Left lobe of liver (tissue), 2 donors: ENCODE data around the gene DLEU7. TPM values are rescaled to one million over a fixed set of nuclear protein-coding genes. Genes with fewer than 3 reads are reported as not detected.

Experiments used
- ATAC-seq: fragments of 200-7000 bp; cut with Tn5 transposase; one replicate; pipeline ENCODE4 v1.9.1; 2020; ENCODE audit warnings: mild to moderate bottlenecking, moderate library complexity
- DNase-seq: peaks from one replicate; pipeline ENCODE4 v3.0.0-alpha.2; 2020; ENCODE audit warnings: low spot score
- total RNA-seq: library from RNA; stranded (reverse); gene quantifications from one replicate; pipeline ENCODE4 v1.2.1, GENCODE V29; 2021
- donor health status: DM: no; HTN: no; CAD: no; lungs with moderate emphysema.
- donor health status: DM: no; HTN: yes; CAD: no.

The DLEU7 gene
- total RNA-seq, 1 donor from 2014 or later, result 0.10 TPM

DNA sequence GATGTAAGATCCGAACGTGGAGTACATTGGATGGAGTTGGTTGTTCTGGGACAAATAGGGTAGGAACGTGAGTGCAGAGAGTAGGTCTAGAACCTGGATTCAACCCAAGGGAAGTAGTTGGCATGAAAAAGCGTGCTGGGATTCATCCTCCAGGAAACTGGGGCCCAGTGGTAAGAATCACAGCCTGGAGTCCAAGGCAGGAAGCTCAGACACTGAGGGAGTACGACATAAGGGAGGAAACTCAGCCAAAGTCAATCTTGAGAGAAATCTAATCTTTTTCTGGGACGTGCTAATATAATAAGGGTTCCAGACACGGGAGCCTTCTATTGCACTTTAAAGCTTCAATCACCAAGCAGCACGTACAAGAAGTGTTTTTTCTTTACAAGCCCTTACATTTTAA is 46.4 kb downstream of the DLEU7 start:
- DNase-seq (no peak), ATAC-seq (no peak)

DNA sequence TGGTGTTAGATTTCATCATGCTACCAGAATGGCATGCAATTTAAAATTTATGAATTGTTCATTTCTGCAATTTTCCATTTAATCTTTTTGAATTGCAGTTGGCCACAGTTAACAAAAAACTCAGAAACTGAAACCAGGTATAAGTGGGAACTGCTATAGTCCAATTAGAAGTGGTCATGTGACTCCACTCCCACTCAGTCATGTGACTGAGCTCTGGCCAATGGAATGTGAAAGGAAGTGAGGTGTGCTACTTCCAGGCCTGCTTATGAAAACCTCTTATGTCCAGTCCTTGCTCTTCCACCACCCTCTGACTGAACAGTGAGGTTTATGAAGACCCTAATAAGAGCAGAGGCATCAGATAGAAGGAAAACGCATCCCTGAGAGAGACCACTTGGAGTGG is 47.0 kb downstream of the DLEU7 start:
- DNase-seq (no peak), ATAC-seq (no peak)

DNA sequence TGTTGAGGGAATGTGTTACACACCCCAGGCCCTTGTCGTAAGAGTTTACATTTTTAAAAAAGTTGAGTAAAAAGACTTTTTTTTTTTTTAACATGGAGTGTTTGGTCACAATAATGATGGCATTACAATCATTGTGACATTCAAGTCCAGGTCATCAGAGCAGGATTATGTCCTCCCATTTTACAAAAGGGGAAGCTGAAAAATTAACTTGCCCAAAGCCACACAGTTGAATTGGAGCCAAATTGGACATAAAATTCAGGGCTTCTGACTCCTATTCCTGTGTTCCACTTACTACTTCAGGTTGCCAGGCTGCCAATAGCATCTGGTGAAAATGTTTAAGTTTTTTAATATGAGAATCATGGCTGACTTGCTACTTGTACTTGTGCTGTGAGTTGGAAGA is 49.3 kb downstream of the DLEU7 start:
- ATAC-seq (no peak), DNase-seq (no peak)

DNA sequence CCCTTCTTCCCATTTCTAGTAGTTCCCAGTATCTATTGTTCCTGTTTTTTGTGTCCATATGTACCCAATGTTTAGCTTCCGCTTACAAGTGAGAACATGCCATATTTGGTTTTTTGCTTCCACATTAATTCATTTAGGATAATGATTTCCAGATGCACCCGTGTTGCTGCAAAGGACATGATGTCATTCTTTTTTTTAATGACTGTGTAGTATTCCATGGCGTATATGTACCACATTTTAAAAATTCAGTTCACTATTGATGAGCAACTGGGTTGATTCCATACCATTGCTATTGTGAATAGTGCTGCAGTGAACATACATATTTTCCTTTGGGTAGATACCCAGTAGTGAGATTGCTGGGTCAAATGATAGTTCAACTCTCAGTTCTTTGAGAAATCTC is 50.5 kb downstream of the DLEU7 start:
- DNase-seq (no peak), ATAC-seq (no peak)

DNA sequence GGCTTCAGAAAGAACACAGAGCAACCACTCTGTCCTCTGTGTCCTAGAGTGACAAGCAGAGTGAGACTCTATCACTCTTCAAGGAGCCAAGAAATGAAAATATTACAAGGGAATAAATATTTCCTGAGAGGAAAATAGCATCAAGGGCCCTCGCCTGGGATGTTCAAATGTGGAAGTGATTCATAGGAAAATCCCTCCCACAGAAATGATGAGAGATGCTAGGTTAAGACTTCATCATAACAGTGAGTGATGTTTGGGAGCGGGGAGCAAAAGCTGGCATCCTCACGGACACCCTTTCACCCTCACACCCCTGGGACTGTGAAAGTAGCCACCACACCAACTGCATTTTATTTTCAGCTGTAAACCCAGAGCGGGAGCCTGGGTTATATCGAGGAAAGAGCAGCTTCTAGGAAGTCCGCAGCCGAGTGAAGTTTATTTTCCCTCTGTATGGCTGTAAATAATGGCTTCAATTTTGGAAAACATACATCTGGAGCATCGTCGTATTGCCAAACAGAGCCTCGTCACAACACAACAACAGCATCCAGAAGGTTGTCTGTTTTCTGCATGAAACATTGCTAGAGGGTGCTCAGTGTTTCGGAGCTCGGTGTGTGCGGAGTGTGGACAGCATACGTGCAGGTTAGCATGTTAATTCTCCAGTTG is 54.8 kb downstream of the DLEU7 start:
- no peak for ATAC-seq
- DNase-seq, result no peak

DNA sequence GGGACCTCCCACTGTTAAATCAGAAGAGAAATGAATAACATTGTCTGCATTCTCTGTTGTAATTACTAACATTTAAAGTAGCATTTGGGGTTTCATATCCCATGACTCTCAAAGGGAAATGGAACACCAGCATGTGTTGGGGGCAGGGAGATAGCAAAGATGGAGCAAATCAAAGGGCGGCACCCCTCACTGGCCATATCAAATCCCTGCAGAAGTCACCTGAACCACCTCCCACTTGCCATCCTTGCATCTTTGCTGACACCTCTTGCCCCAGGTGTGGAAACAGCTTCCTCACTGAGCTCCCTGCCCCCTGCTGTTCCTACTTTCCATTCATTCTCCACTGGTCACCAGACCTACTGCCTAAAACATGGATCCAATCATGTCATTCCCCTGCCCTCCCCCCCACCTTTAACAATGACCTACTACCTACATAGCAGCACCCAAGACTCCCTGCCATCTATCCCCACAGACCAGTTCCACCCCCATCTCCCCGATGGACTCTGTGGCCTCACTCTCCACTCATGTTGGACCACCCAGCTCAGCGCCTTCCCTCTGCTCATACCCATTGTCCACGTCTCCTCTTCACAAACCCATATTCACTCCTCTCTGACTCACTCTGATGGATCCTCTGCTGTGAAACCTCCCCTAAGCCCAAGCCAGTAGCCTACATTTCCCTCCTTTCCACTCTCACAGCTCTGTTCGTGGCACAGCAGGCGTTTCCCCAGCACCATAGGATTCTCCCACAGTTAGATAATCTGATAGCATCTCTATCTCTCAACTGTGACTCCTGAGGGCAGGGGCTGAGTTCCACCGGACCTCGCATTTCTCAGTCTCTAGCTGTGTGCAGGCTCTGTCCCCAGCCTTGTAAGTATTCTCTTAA is 55.9 kb downstream of the DLEU7 start:
- no peak for ATAC-seq
- no peak for DNase-seq

DNA sequence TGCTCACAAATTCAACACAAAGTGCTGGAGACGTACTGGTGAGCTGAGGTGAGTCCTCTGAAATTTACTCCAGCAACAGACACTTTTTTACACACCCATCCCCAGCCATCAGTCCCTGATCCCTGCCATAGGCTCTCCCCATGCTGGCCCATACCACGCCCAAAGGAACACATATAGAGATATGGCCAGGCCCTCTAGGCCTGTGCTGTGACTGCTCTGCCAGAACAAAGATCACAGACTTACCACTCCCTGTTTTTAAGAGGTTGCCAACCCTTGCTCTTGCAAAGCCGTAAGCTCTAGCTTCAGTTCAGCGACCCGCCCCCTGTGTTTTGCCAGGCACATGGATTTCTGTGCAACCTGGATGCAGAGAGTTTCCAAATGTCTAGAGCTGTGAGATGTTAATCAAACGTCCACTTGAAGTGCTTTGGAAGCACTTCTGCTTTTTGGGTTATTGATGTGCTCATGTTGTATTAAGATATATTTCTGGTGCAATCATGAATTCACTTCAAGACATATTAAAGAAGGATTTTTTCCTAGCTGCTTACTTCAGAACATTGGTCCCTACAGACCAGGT is 59.7 kb downstream of the DLEU7 start:
- no peak for ATAC-seq
- DNase-seq, result no peak

DNA sequence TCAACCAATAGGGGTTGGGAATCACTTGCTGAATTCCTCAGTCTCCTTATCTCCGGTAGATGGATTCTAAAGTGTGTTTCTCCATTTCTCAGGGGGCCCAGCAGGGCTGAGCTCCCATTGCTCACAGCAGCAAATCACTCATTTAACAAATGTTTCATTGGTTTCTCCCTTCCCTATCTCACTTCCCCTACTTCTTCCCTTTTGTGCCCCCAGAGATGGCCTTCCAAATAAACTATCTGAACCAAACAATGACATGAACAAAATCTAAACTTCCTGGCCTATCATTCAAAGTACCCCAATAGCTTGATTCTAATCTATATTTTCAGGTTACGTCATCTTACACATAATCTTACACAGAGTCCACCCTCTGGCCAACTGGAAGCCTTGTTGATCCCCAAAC is 60.4 kb downstream of the DLEU7 start:
- ATAC-seq (no peak), DNase-seq (no peak)

DNA sequence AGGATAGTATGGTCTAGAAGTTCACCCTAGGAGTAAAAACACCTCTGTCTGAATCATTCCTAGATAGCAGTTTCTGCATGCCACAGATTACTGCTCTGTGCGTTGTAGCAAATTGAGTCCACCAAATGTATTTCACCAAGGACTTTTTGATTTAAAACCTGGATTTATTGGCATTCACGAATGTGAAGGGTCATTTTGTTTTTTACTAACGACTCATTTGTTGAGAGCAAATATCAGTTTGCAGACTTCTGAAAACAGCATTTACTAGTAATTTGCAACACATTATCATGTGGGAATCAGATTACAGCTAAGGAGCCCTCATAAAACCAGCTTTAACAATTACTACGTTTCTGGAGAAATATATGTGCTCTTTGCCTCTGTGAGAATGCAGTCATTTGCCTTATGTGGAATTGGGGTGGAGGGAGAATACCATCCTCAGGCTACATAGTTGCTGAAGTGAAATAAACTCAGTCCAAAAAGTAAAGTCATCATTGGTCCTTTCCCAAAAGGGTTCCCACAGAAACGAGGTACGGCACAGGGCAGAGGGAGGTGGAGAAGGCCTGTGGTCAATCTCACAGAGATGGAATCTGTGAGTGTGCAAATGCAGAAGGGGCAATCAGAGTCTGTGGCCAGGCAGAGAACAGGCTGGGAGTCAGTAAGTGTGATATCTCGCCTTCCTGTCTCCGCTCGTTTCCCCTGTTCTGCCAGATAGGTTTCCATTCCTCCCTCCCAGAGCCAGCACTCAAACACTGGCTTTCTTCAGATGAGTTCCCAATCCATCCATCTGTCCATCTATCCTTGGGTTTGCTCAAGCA is 63.1 kb downstream of the DLEU7 start:
- no peak for DNase-seq
- ATAC-seq, result no peak

DNA sequence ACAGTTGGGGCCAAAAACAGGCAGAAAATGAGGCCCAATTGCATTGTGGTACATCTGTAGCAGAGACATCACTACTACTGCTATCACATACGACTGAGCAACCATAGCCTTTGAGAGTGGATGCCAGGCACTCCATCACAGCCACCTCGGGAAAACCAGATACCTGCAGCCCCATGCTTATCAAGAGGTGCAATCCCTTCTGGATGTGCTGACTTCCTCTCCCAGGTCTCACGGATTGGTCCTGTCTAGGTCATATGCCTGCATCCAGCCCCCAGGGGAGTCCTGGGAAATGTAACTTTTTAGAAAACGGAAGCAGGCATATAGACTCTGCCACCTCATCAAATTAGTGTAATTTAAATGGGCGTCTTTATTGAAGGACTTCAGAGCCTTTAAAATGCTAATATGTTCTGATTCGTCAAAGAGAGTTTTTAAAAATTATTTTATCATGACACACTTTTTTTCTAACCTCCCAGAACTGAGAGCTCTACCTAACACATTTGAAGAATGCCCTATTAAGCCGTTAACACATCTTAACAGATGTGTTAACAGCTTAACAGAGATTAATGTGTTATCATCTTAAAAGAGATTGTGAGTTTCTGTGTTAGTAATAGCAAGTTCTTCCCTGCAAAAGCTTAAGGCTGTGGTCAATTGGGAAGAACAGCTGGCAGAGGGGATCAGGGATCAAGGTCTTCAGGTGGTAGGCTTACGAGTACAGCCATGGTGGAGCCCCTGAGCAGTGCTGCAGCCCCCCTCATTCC is 63.9 kb downstream of the DLEU7 start:
- no peak for DNase-seq
- ATAC-seq, result no peak

Other genes with a start within 250 kb of the DLEU7 start
- gene RNASEH2B, start 66.1 kb upstream of the DLEU7 start, total RNA-seq, result 6.8 TPM